Measurements from ENCODE around the gene OR2W3.

OR2W3 gene

GRCh38 chr1:247883346-247883745 lies 12.0 kb upstream of the OR2W3 start:
- no peaks in the 10 kb centered on the region for H3K27me3 ChIP-seq (replicated peaks; ENCODE audit: control insufficient read depth, insufficient read depth, low read length)
- TF ChIP-seq CTCF (IDR thresholded peaks at IDR 0.05; ENCODE audit: insufficient read depth, low read length, poor library complexity, severe bottlenecking) = no peak
- H3K4me3 ChIP-seq (replicated peaks; ENCODE audit: low read depth, low read length) = no peak overlapping the region
- no peak for DNase-seq (ENCODE audit: extremely low read depth, insufficient read length)
- no peaks in the 10 kb centered on the region for H3K36me3 ChIP-seq (ENCODE audit: control insufficient read depth, insufficient read depth, low read length)

DNA sequence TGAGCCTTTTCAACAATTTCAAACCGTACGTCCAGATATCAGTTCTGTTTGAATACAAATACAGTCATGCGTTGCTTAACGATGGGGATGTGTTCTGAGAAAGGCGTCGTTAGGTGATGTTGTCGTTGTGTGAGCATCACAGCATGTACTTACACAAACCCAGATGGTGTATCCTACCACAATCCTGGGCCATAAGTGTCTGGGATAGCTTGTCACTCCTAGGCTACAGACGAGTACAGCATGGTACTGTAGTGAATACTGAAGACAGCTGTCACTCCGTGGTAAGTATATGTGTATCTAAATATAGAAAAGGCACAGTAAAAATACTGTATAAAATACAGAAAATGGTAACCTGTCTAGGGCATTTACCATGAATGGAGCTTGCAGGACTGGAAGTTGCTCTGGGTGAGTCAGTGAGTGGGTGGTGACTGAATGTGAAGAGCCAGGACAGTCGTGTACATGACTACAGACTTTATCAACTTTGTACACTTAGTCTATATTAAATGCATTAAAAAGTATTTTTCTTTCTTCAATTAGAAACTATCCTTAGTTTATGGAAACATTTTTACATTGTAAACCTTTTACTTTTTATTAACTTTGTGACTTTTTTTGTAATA lies 10.5 kb upstream of the OR2W3 start:
- no peak for TF ChIP-seq CTCF (IDR thresholded peaks at IDR 0.05; ENCODE audit: insufficient read depth, low read length, poor library complexity, severe bottlenecking)
- Histone ChIP-seq H3K36me3 (ENCODE audit: control insufficient read depth, insufficient read depth, low read length) (no peaks in the 10 kb centered on the region), H3K4me3 (replicated peaks; ENCODE audit: low read depth, low read length) (no peak overlapping the region), H3K27me3 (replicated peaks; ENCODE audit: control insufficient read depth, insufficient read depth, low read length) (no peaks in the 10 kb centered on the region)
- no peak for DNase-seq (ENCODE audit: extremely low read depth, insufficient read length)

- Histone ChIP-seq H3K36me3 (ENCODE audit: control insufficient read depth, insufficient read depth, low read length) (no peaks in the 10 kb centered on the region), H3K4me3 (replicated peaks; ENCODE audit: low read depth, low read length) (no peak overlapping the region), H3K27me3 (replicated peaks; ENCODE audit: control insufficient read depth, insufficient read depth, low read length) (no peaks in the 10 kb centered on the region)
- DNase-seq (ENCODE audit: extremely low read depth, insufficient read length) = no peak
- no peak for TF ChIP-seq CTCF (IDR thresholded peaks at IDR 0.05; ENCODE audit: insufficient read depth, low read length, poor library complexity, severe bottlenecking)
Observed at GRCh38 chr1:247895976-247896375, 589 bp downstream of the OR2W3 start.

DNA sequence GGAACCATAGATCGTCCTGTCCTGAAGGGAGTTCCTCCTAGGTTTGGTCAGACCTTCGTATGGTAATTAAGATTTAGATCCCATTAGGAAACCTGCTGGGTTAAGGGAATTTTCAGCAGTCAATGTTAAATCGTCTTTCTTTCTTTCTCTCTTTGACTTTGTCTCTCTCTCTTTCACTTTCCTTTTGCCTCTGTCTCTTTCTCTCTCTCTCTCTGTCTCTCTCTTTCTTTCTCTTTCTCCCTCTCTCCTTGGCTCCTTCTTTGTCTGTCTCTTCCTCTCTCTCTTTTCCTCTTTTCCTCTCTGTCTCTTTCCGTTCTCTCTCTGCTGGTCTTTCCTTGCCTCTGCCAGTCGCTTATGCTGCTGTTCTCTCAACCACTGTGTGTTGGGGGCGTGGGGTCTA lies 8.7 kb downstream of the OR2W3 start:
- H3K27me3 ChIP-seq (replicated peaks; ENCODE audit: control insufficient read depth, insufficient read depth, low read length) = no peaks in the 10 kb centered on the region
- no peak for DNase-seq (ENCODE audit: extremely low read depth, insufficient read length)
- H3K36me3 ChIP-seq (ENCODE audit: control insufficient read depth, insufficient read depth, low read length) = no peaks in the 10 kb centered on the region
- TF ChIP-seq CTCF (IDR thresholded peaks at IDR 0.05; ENCODE audit: insufficient read depth, low read length, poor library complexity, severe bottlenecking) = no peak
- no peak overlapping the region for H3K4me3 ChIP-seq (replicated peaks; ENCODE audit: low read depth, low read length)

GRCh38 chr1:247905181-247905580 lies 9.8 kb downstream of the OR2W3 start:
- Histone ChIP-seq H3K27me3 (replicated peaks; ENCODE audit: control insufficient read depth, insufficient read depth, low read length) (no peaks in the 10 kb centered on the region), H3K36me3 (ENCODE audit: control insufficient read depth, insufficient read depth, low read length) (no peaks in the 10 kb centered on the region), H3K4me3 (replicated peaks; ENCODE audit: low read depth, low read length) (no peak overlapping the region)
- TF ChIP-seq CTCF (IDR thresholded peaks at IDR 0.05; ENCODE audit: insufficient read depth, low read length, poor library complexity, severe bottlenecking) = no peak
- DNase-seq (ENCODE audit: extremely low read depth, insufficient read length) = no peak

All from GM06990 (cell line).